ENCODE data around the gene MAN2B2. TPM values are rescaled to one million over a fixed set of nuclear protein-coding genes. Genes with fewer than 3 reads are reported as not detected.

The MAN2B2 gene
- total RNA-seq (2021), result 22.1 and 27.8 TPM in 2 replicates
- percentile 46 among the genes with signal in this experiment for Bru-seq, nascent RNA
- BruChase-seq, experiment 1, labeled RNA remaining after a 2-hour chase, result percentile 44 among the genes with signal in this experiment
- BruChase-seq, experiment 2, labeled RNA remaining after a 6-hour chase, result percentile 64 among the genes with signal in this experiment
- long read RNA-seq, full-length matches to known transcripts, result 4 of 81 reads
- long read RNA-seq, partial matches to known transcripts, result 10 of 81 reads
- long read RNA-seq, other reads (novel, unspliced or antisense), result 67 of 81 reads

DNA sequence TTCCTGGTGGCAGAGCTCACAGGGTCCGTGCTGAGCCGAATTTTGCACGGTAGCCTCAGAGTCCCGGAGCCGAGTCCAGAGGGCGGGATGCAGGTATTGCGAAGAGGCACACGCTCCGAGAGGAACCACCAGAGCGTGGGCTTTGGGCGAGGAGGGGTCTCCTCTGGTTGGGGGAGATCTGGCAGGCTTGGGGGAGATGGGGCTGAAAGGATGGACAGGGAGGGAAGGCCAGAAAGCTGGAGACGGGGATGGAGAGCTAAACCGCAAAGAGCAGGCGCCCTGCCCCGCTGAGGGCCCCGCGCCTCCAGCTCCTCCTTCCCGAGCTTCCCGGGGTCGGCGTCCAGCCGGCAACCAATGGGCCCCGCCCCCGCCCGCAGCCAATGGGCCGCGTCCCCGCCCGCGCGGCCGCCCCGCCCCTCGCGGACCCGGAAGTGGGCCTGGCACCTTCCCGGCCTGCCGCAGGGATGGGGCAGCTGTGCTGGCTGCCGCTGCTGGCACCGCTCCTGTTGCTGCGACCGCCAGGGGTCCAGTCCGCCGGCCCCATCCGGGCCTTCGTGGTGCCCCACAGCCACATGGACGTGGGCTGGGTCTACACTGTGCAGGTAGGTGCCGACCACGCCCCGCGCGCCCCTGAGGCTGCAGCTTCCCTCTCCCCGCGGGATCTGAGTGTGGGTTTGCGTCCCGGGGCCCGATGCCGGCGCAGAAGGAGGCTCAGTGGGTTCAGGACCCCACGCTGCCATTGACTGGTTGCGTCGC is at the start of gene MAN2B2:
TSS of gene MAN2B2 (plus strand) at position 443 of the 756 bp plus-strand sequence. CDS start at position 465, 22 bp downstream.
- Histone ChIP-seq H2AFZ (peak within 1 kb of the TSS; percentile 87), H3K9me3 (ENCODE audit: insufficient read depth, low read depth) (no peaks in the 10 kb centered on the region), H3K4me2 (peak within 1 kb of the TSS; percentile 90), H3K27me3 (ENCODE audit: insufficient read depth, low read depth) (no peaks in the 10 kb centered on the region), H3K36me3 (ENCODE audit: low read depth) (no peaks in the 10 kb centered on the region), H3K9me2 (ENCODE audit: insufficient read depth) (no peaks in the 10 kb centered on the region), H3K4me1 (replicated peaks; ENCODE audit: insufficient read depth) (no peaks in the 10 kb centered on the region), H3K4me3 (peak within 1 kb of the TSS; percentile 71), H3K27ac (no peak within 1 kb of the TSS), H3F3A (ENCODE audit: insufficient read depth, low read depth) (no peaks in the 10 kb centered on the region), H4K20me1 (ENCODE audit: insufficient read depth) (no peaks in the 10 kb centered on the region), H3K79me2 (ENCODE audit: low read depth) (peaks cover 5% of the 10 kb centered on the region; the same call in 1 of the 2 replicates)
- DNase-seq, result peak; percentile 60 to 94
- TF ChIP-seq EZH2 (IDR thresholded peaks at IDR 0.05; ENCODE audit: low read depth), result no peak
- TF ChIP-seq, protein P1, sequence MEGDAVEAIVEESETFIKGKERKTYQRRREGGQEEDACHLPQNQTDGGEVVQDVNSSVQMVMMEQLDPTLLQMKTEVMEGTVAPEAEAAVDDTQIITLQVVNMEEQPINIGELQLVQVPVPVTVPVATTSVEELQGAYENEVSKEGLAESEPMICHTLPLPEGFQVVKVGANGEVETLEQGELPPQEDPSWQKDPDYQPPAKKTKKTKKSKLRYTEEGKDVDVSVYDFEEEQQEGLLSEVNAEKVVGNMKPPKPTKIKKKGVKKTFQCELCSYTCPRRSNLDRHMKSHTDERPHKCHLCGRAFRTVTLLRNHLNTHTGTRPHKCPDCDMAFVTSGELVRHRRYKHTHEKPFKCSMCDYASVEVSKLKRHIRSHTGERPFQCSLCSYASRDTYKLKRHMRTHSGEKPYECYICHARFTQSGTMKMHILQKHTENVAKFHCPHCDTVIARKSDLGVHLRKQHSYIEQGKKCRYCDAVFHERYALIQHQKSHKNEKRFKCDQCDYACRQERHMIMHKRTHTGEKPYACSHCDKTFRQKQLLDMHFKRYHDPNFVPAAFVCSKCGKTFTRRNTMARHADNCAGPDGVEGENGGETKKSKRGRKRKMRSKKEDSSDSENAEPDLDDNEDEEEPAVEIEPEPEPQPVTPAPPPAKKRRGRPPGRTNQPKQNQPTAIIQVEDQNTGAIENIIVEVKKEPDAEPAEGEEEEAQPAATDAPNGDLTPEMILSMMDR (conservative IDR thresholded peaks at IDR 0.05), result no peak
- POLR2A ChIA-PET (ENCODE audit: unreplicated experiment), result interaction anchor here (0.5 to 0.6 kb wide), 5 partner anchors 11 to 284 kb away, joined by 3 to 4 read pairs (median 3); partner anchors contain the start of gene MRFAP1
- BruUV-seq (replicated peaks), result no TSS peak
- CTCF ChIA-PET, result interaction anchor here (1.6 kb wide), 1 partner anchor 28 kb away, joined by 4 read pairs; no protein-coding TSS in a partner anchor
- intact Hi-C loops (cut with micrococcal nuclease; ENCODE audit: unreplicated experiment), result loop anchor here (10.0 kb wide), 1 partner anchor 70 kb away; the partner anchor contains the start of gene MRFAP1

DNA sequence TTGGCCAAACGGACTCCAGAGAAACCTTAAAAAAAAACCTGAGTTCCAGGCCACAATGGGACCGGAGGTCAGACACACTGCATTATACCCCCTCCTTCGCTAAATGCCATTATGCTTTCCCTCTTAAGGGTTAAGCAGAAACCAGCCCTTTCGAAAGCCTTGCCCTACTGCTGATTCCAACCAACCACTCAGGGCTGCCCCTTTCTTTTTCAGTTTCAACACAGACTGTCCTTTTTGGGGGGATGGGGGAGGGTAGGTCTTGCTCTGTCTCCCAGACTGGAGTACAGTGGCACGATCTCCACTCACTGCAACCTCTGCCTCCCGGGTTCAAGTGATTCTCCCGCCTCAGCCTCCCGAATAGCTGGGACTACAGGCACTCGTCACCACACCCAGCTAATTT is 49.5 kb upstream of the MAN2B2 start:
- H2AFZ ChIP-seq, result no peak overlapping the region
- no peak for TF ChIP-seq EZH2 (IDR thresholded peaks at IDR 0.05; ENCODE audit: low read depth)
- TF ChIP-seq, protein P1 (conservative IDR thresholded peaks at IDR 0.05), result no peak
- H3K27ac ChIP-seq, result no peak overlapping the region
- H4K20me1 ChIP-seq (ENCODE audit: insufficient read depth), result no peaks in the 10 kb centered on the region
- H3F3A ChIP-seq (ENCODE audit: insufficient read depth, low read depth), result no peaks in the 10 kb centered on the region
- ChIA-PET CTCF (no interaction called here), POLR2A (ENCODE audit: unreplicated experiment) (no interaction called here)
- no peaks in the 10 kb centered on the region for H3K79me2 ChIP-seq (ENCODE audit: low read depth)
- no peak overlapping the region for H3K4me2 ChIP-seq
- no TSS peak for BruUV-seq (replicated peaks)
- no peaks in the 10 kb centered on the region for H3K9me3 ChIP-seq (ENCODE audit: insufficient read depth, low read depth)
- intact Hi-C loops (cut with micrococcal nuclease; ENCODE audit: unreplicated experiment), result no loop called here
- H3K36me3 ChIP-seq (ENCODE audit: low read depth), result no peaks in the 10 kb centered on the region
- no peak for DNase-seq
- H3K27me3 ChIP-seq (ENCODE audit: insufficient read depth, low read depth), result no peaks in the 10 kb centered on the region
- H3K4me1 ChIP-seq (replicated peaks; ENCODE audit: insufficient read depth), result no peaks in the 10 kb centered on the region; the same call in 1 of the 2 replicates
- H3K9me2 ChIP-seq (ENCODE audit: insufficient read depth), result no peaks in the 10 kb centered on the region
- no peak overlapping the region for H3K4me3 ChIP-seq

DNA sequence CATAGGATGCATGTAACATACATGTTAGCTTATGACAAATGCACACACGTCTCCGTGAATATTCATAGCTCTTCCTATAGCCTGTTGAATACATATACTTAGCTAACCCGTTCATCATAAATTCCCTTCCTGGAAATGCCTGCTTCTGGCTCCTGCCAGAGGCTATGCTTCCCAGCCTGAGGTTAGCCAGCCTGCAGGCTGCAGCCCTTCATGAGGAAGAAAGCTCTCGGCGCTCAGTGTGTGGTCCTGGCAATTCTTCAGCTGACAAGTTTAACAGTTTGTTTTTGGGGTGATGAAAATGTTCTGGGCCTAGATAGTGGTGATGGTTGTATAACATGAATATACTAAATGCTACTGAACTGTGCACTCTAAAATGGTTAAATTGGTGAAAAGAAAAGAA is 48.8 kb upstream of the MAN2B2 start:
- CTCF ChIA-PET, result no interaction called here
- BruUV-seq (replicated peaks), result no TSS peak
- no peak for DNase-seq
- no peaks in the 10 kb centered on the region for H3K9me2 ChIP-seq (ENCODE audit: insufficient read depth)
- no peaks in the 10 kb centered on the region for H3K27me3 ChIP-seq (ENCODE audit: insufficient read depth, low read depth)
- intact Hi-C loops (cut with micrococcal nuclease; ENCODE audit: unreplicated experiment), result no loop called here
- H3K79me2 ChIP-seq (ENCODE audit: low read depth), result no peaks in the 10 kb centered on the region
- no peaks in the 10 kb centered on the region for H3F3A ChIP-seq (ENCODE audit: insufficient read depth, low read depth)
- no peak overlapping the region for H3K27ac ChIP-seq
- no peaks in the 10 kb centered on the region for H3K36me3 ChIP-seq (ENCODE audit: low read depth)
- POLR2A ChIA-PET (ENCODE audit: unreplicated experiment), result no interaction called here
- H3K4me3 ChIP-seq, result no peak overlapping the region
- H3K4me2 ChIP-seq, result no peak overlapping the region
- no peaks in the 10 kb centered on the region for H4K20me1 ChIP-seq (ENCODE audit: insufficient read depth)
- TF ChIP-seq, protein P1 (conservative IDR thresholded peaks at IDR 0.05), result no peak
- TF ChIP-seq EZH2 (IDR thresholded peaks at IDR 0.05; ENCODE audit: low read depth), result no peak
- no peak overlapping the region for H2AFZ ChIP-seq
- H3K4me1 ChIP-seq (replicated peaks; ENCODE audit: insufficient read depth), result no peaks in the 10 kb centered on the region; the same call in 1 of the 2 replicates
- H3K9me3 ChIP-seq (ENCODE audit: insufficient read depth, low read depth), result no peaks in the 10 kb centered on the region

All from PC-9 (cell line).